Left forelimb (tissue), 1 donor: ENCODE data around the gene AKR1E2.

Experiments
- DNase-seq: peaks from one replicate; pipeline ENCODE4 v3.0.0-alpha.2; 2018; ENCODE audit warnings: low spot score

The AKR1E2 gene

DNA sequence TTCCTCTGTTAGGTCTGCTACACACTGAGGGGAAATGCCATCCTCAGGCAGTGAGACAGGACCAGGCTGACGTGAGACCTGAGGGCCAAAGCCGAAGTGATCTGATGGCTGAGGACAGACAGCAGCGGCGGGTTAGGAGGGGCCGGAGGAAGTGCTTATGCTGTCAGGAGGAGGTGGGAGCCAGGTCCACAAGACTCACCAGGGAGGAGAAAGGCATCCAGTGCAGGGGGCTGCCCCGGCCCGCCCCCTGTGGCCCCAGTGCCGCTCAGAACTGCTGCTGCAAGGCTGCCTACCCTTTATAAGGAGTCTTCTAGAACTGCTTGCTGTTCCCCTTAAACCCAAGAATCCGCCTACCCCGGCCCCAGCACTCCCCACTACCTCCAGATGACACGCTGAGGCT, 19.8 kb downstream of the AKR1E2 start:
- no peak for DNase-seq

DNA sequence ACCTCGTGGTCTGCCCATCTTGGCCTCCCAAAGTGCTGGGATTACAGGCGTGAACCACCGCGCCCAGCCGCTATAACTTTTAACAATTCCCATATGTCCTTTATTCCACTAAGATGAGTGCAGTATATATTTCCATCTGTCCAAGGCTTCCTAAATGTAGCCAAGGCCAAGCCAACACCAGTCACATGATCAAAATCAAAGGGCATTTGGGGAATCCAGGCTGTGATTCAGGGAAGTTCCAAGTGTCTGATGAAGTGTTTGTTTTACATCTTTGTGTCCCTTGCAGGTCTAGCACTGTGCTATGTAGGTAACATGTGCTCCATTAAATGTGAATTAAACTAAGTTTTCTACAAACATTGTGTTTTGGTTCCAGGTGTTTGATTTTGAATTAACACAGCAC, 20.8 kb downstream of the AKR1E2 start:
- DNase-seq = no peak

DNA sequence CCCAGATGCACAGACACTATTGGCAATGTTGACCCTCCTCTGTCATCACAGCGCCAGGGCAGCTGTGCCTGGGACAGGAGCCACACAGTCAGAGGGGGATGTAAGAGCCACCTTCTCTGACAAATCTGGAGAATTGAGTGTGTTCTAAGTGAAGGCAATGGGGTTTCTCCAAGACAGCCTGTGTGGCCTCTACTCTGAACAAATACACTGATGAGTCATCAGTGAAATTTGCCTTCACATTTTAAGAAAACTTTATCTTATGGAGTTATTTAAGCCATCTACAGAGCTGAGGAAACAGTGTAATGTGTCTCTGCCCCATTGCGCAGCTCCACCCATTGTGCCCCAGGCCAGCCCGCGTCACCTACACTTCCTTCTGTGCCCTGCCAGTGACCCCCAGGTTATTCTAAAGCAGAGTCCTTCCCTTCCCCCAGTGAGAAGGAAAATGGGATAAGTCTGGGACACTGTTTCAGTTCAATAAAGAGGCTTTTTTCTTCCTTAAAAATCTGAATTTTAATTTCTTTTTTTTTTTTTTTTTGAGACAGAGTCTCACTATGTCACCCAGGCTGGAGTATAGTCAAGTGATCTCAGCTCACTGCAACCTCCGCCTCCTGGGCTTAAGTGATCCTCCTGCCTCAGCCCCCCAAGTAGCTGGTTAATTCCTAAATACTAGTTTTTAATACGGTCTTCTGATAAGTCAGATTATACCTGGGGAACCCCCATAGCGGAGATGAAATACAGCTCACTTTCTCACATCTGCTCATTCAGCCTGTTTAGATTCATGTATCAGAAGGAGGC, 21.8 kb downstream of the AKR1E2 start:
- no peak for DNase-seq

DNA sequence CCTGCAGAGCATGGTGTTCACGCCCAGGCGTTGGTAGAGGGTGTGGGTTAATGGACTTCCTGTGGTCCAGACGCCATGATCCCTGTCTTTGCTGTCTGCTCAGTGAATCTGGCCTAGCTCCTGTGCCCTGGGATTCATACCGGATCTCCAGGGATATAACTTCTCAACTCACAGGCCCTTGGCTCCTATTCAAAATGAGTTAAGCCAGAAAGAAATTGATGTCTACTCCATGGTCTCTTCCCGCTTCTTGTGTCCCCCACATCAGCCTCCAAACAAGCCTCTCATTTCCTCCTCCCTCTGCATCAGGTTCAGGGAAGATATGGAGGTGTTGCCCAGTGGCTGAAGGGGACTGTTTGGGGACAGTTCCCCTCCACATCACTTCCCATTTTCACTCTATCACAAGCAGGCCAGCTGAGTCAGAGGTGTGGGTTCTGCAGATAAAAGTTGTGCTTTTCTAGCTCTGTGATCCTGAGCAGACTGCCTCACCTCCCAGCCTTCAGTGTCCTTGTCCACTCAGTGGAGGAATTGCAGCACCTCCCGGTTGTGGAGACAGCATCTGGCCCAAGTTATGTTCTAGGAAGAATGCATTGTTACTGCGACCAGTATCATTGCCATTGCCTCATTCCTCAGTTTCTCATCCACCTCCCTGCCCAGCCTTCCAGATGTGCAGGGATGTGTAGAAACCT, 22.5 kb downstream of the AKR1E2 start:
- no peak for DNase-seq

DNA sequence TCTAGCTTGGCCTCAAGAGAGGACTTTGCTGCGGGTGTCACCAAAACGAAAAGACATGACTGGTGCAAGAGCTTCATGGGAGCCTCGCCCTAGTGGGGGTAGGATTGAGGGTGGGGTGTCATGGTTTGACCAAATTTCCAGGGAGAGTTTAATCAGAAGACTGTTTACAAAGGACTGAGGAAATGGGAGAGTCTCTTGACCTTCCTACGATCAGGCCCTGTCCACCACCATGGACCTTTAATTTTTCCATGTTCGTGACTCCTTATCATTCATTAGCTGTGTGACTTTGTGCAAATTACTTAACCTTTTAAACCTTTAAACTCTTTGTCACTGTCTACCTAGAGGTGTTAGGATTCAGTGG, 23.0 kb downstream of the AKR1E2 start:
- no peak for DNase-seq

DNA sequence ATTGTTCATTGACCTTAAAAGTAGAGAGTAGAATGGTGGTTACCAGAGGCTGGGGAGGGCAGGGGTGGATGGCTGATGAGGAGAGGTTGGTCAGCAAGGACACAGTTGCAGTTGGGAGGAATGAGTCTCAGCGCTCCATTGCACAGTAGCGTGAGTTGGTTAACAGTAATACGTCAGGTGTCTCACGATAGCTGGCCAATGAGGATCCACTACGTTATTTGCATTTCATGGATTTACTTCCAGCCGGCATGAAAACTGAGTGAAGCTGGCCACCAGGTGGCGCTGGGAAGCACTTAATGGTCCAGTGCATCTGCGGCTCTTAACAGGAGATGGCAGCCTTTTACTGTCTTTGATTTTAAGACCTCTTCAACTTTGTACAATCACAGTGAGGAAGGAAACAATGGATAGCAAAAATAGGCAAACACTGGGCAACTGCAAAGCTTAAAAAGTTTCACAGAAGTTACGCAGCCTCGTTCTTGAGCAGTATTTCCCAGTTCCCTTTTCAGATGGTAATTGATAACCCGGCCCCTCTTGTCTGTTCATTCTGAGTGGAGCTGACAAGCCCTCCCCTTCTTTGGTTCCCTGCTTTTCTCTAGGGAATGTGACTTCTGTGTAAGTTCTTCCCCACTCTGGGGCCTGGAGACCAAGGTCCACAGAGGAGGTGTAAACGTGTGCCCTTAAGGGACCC, 23.7 kb downstream of the AKR1E2 start:
- peak; percentile 87 for DNase-seq

DNA sequence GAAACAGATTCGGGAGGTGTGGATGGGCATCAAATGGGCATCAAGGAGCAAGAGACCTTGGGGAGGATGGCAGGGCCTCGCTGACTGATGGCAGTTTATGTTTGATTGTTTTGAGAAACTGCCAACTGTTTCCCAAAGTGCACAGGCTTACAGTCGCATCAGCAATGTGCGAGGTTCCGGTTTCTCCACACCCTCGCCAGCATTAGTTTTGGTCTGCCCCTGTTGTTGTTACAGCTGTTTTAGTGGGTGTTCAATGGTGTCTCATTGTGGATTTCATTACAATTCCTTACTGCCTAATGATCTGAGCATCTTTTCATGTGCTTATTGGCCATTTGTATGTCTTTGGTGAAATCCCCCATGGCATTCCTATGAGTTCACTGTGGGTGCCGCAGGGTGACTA, 24.4 kb downstream of the AKR1E2 start:
- no peak for DNase-seq

DNA sequence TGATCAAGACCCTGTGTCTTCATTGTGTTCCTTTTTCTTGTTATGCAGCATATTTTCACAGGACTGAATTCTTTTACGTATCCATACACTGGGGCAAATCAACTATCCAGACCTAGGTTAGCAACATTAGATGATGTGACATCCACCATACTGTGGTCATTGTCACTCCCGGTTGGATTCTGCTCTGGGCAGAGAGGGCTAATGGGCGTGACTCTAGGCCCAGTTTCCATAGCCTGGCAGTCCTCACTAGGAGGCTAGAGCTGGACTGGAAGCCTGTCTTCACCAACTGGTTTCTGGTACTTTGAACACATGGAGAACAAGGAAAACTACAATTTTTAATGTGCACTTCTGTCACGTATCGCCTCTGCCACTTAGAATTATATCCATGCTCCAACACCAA, 25.2 kb downstream of the AKR1E2 start:
- no peak for DNase-seq

DNA sequence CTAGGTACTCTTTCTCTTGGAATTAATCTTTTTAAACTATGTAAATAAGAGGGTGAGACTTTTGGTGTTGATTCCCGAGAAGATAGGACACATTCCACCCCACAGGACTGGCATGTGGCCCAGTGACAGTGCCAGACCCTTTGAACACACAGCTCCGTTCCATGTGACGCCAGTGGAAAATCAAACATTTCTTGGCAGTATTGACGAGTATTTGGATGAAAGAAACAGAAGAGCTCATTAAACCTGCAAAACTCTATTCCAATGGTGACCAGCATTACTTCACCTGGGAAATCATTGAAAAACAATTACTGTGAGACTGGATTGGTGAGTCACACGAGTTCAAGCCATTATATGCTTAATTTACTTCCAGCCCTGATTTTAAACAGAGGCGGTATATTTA, 25.8 kb downstream of the AKR1E2 start:
- DNase-seq = no peak

DNA sequence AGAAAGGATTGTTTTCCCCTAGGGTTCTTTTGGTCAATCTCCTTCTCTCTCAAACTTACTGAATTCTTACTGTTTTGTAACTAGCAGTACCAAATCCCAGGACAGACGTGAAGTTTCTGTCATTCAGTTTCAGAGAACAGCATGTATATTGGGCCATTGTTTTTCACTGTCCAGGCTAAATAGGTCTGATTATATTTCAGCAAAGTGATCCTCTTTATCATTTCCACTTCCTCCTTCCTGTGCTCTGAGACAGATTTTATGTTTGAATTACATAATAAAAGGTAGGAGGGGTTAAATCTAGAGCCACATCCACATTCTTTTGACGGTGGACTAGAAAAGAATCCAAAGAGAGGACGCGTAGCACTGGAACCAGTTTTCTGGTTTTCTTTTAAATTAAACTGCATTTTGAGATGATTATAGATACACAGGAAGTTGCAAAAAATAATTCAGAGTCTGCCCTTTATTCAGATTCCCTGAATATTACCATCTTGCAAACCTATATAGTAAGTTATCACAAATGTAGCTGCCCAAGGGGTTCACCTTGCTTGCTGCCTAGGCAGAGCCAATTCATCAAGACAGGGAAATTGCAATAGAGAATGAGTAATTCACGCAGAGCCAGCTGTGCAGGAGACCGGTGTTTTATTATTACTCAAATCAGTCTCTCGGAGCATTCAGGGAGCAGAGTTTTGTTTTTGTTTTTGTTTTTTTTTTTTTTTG, 40.1 kb downstream of the AKR1E2 start:
- no peak for DNase-seq

DNA sequence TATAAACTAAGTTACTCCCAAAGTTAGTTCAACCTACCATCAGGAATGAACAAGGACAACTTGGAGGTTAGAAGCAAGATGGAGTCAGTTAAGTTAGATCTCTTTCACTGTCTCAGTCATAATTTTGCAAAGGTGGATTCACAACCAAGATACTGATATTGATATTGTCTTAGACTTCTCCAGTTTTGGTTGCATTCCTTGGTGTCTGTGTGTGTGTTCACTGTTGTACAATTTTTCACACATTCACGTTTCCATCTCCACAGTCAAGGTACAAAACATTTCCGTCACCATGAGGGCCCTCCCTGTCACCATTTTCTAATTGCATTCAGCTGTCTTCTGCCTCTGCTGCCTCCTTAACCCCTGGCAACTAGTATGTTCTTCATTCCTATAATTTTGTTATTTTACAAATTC, 41.1 kb downstream of the AKR1E2 start:
- DNase-seq = no peak

DNA sequence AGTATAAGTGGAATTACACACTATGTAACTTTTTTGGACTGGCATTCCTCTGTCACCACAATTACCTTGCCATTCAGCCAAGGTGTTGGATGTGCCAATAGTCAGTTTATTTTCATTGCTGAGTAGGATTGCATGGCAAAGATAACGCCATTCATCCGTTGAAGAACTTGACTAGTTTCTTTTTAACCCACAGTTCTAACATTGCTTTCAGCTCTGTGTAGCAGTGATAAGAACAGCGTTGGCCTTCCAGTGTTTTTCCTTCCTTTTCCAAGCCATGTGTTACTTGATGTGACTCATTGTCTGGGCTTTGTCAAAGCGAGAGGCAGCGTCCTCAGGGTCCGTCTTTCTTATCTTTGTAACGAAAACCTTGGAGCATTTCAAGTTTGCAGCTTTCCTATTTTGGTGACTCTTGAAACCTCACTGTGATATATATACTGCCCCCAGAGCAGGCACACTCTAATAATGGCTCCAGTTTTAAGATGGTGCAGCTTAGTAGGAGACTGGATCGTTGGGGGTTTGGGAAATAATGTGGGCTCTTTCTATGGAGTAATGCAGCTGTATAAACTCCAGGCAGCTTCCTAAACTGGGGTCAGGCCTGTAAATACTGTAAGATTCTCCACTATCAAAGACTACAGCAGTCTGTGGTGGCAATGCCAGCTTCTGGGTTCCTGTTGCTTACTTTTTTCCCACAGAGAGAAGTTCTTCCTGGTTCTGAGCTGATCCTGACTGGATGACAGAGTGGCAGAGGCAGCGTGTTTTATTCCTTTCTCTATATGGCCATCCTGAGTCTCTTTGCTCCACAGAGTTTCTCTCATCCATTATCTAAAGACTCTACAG, 41.7 kb downstream of the AKR1E2 start:
- no peak for DNase-seq

DNA sequence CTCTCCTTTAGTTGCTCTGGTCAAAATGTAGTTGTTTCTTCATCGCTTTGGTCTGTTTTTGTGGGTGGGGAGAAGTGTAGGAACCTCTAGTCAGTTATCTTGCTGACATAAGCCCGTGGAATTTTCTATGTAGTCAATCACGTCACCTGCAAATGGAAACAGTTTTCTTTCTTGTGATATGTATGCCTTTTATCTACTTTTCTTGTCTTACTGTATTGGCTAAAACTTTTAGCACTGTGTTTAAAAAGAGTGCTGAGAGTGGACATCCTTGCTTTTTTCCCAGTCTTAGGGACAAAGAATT, 42.3 kb downstream of the AKR1E2 start:
- DNase-seq = no peak

DNA sequence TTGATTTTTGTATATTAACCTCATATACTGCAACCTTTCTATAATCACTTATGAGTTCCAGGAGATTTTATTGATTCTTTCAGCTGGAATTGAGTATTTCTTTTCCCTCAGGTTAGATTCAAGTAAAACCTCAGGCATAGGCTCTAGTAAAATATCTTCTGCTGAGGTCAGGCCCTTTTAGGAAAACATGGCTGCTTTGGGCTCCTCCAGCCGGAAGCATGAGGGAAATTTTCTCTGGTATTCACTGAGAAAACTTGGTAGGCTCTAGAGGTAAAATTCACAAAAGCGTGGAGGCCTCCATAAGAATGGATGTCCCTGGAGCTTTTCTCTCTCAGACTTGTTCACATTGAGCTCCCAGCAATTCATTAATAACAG, 56.7 kb downstream of the AKR1E2 start:
- no peak for DNase-seq

DNA sequence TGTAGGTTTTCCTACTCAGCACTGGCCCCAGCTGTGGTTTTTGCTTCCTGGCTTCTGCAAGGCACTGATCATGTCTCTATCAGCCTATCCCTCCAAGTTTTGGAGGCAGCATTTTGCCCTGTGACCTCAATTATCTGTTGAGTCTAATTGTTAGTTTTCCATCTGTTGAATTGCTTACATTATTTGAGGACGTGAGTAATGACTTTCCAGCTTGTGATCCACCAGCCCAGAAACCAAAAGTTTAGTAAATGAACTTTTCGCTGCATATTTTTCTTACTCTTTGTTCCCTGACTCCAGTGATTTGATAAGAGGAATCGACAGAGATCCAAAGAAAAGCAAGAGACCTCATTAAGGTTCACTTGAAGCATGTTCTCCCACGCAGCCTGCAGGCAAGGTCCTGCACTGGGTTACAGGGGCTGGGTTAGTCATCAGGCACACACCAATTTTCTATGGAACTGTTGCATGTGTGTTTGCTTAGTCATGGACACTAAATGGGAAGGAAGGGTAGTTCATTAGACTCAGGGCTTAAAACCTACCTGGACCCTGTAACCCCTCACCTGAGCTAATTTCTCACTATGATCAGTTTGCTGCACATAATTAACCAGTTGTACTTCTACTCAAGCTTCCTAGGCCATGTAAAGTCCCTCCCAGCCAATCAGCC, 57.2 kb downstream of the AKR1E2 start:
- DNase-seq = no peak

DNA sequence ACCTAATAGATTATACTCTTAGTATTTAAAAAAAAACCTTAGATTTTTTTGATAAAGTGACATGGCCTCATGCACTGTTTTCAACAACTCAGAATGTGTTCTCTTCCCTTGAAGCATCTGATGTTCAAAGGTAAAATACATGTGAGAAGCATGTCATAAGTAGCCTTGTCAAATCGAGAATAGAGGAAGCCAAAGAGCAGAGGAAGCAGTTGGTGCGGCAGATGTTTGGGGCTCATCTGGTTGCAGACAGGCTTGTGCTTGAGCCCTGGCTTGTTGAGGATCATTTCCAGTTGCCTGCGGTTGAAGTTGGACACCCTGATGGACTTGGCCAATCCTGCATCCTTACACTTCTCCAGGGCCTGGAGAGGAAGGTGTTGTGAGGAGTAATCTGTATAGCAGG, 59.2 kb downstream of the AKR1E2 start:
- no peak for DNase-seq

DNA sequence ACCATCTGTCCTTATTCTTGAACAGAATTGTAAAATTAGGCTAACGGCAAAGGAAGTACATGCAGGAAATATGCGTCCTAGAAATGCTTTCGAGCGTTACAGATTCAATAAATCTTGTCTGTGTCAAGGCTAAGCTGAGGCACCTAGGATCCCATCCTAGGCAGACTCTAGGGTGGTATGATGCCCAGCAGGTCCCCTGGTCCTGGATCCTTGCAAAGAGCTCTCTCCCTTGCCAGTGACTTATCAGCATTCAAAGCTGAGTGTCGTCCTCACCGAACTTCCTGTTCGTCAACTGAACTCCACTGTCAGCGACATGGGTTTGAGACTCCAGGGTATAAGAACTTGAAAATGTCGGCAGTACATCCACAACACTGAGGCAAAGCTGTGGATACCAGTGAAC, 61.5 kb downstream of the AKR1E2 start:
- no peak for DNase-seq

DNA sequence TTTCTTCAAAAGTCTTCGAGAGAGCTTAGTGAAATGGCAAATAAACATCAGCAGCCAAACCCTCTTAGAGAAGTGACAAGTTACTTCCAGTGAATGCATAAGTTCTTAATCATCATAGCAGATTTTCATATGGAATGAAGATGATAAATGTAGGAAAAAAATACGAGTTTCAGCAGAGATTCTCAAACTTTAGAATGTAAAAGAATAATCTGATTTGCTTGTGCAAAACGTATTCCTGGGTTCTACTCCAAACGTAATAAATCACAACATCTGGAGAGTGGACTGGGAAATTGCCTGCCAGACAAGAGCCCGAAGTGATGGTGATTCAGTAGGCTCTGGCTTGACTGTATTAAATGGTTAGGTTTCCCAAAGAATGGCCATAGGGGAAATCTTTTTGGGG, 62.2 kb downstream of the AKR1E2 start:
- DNase-seq = no peak

DNA sequence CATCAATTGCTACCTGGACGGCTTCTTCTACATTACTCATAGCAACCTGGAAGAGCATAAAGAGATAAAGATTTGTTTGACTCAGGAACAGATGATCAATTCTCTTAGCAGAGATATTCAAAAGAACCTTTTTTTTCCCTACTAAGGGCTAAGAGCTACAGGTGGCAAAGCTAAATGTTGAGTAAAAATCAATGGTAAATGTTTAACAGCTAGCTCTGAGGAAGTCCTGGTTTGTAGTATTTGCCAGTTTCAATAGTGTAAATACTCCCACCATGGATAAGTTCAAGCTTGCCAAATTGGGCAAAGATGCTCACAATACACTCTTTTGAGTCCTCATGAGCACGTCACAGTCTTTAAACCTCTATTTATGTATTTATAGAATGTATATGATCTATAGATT, 64.0 kb downstream of the AKR1E2 start:
- no peak for DNase-seq

DNA sequence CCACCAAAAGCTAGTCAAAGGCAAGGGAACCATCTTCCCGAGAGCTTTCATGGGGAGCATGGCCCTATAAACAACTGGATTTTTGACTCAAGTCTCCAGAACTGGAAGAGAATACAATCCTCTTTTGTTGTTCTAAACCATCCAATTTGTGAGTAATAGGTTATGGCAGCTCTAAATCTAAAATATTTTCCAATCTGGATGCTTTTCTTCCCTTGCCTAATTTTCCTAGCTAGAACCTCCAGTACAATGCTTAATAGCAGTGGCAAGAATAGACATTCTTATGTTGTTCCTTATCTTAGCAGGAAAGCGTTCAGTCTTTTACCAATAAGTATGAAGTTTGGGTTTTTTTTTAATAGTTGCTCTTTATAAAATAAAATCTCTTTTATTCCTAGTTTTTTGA, 66.7 kb downstream of the AKR1E2 start:
- DNase-seq = no peak

DNA sequence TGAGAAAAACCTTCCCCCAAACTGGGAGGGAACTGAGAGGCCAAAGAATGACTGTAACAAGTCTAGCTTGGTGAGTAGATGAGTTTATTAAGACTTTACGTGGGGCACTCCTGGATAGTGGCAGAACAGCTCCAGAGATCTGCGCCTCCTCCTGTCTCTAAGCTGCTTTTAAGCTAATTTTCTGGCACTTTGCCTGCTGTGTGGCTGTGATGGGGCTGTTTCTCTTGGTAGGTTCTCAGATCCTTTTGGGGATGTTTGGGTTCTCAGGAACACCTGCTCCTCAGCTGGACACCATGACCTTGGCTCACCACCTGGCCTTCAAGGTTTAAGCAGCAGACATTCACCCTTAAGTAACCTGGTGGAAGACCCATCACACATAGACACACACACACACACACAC, 68.3 kb downstream of the AKR1E2 start:
- no peak for DNase-seq
